DND-41 (cell line): ENCODE measurements around the gene SELENOP.
"Not testable (repeated sequence)": the region's sequence is repeated elsewhere in the genome, so short reads cannot be mapped to it uniquely, and the experiment has no call there.

Experiments used
- ATAC-seq: fragments of 200-7000 bp; cut with Tn5 transposase; 3 replicates; pipeline ENCODE4 v1.9.1; 2021; ENCODE audit warnings: low read depth; ENCODE audit not compliant: insufficient read depth
- DNase-seq: peaks from one replicate; pipeline ENCODE4 v3.0.0-alpha.2; 2020
- H2AFZ ChIP-seq: 2 replicates; pipeline ENCODE4 v1.6.0; 2012; ENCODE audit warnings: low read depth, low read length
- H3K27ac ChIP-seq: 2 replicates; pipeline ENCODE4 v1.5.1; 2012; ENCODE audit warnings: low read length, inconsistent platforms
- H3K27me3 ChIP-seq: fragments of 200-600 bp; sonication (generic); 2 replicates; pipeline ENCODE4 v1.6.0; 2012; ENCODE audit warnings: low read length, mild to moderate bottlenecking, inconsistent platforms; ENCODE audit not compliant: insufficient read depth, poor library complexity
- H3K36me3 ChIP-seq: 2 replicates; pipeline ENCODE4 v1.5.1; 2012; ENCODE audit warnings: low read length, inconsistent platforms; ENCODE audit not compliant: insufficient read depth
- H3K4me1 ChIP-seq: 2 replicates; pipeline ENCODE4 v1.5.1; 2012; ENCODE audit warnings: mild to moderate bottlenecking, low read length; ENCODE audit not compliant: insufficient read depth
- H3K4me2 ChIP-seq: 2 replicates; pipeline ENCODE4 v1.6.0; 2012; ENCODE audit warnings: mild to moderate bottlenecking, moderate library complexity, low read length, inconsistent platforms; ENCODE audit not compliant: insufficient read depth
- H3K4me3 ChIP-seq, 2 experiments: fragments of 200-600 bp in 1 of 2; shearing (Covaris generic) in 1 of 2; 2 replicates each; pipeline ENCODE4 v1.5.1; 2012 to 2016; ENCODE audit warnings: inconsistent platforms in 2 of 2, low read length in 2 of 2, mild to moderate bottlenecking in 2 of 2, low read depth in 1 of 2, moderate library complexity in 1 of 2
- H3K79me2 ChIP-seq: 2 replicates; pipeline ENCODE4 v1.6.0; 2012; ENCODE audit warnings: low read length, inconsistent platforms; ENCODE audit not compliant: insufficient read depth
- H3K9ac ChIP-seq: 2 replicates; pipeline ENCODE4 v1.6.0; 2012; ENCODE audit warnings: low read depth, mild to moderate bottlenecking, inconsistent platforms, low read length, moderate library complexity
- H3K9me3 ChIP-seq: 2 replicates; pipeline ENCODE4 v1.5.1; 2012; ENCODE audit warnings: low read length, moderate library complexity, mild to moderate bottlenecking, inconsistent platforms; ENCODE audit not compliant: insufficient read depth, severe bottlenecking
- H4K20me1 ChIP-seq: 2 replicates; pipeline ENCODE4 v1.6.0; 2012; ENCODE audit warnings: low read length; ENCODE audit not compliant: insufficient read depth
- EZH2 ChIP-seq: IDR thresholded peaks from 3 replicates; pipeline ENCODE4 v1.6.1; 2012; ENCODE audit warnings: borderline replicate concordance, low read depth, mild to moderate bottlenecking, moderate library complexity, low read length, inconsistent platforms; ENCODE audit not compliant: severe bottlenecking
- TF ChIP-seq, protein P1 (sequence below): IDR thresholded peaks from 2 replicates; pipeline ENCODE4 v1.5.1; 2012; ENCODE audit warnings: borderline replicate concordance, low read length, moderate library complexity, mild to moderate bottlenecking; ENCODE audit not compliant: poor library complexity, severe bottlenecking; ENCODE audit errors: extremely low read depth

The SELENOP gene

DNA sequence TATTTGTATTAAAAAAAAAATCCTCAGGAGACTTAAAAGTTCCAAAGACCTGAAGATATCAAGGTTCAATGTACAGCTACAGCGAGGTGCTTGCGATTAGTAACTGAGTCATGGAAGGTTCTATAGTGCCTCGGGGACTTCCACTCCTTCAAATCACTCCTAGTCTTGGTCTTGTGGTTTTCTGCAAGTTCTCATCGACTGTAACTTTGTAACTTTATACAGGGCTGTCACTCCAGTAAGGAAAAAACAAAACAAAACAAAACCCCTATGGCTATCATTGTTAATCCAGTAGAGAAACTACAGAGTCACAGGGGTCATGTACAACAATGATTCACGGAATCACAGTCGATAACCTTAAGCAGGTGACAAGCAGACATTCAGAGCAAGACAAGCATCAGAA is 39.8 kb upstream of the SELENOP start:
- no peak overlapping the region for H3K4me2 ChIP-seq
- no peak overlapping the region for H3K27ac ChIP-seq
- H3K4me3 ChIP-seq = no peak overlapping the region
- H3K4me1 ChIP-seq = no peaks in the 10 kb centered on the region
- no peaks in the 10 kb centered on the region for H3K36me3 ChIP-seq
- H3K9ac ChIP-seq = no peak overlapping the region
- no peak overlapping the region for H2AFZ ChIP-seq
- ATAC-seq (no peak), DNase-seq (no peak)
- peaks cover 9% of the 10 kb centered on the region for H3K27me3 ChIP-seq
- no peaks in the 10 kb centered on the region for H3K79me2 ChIP-seq
- TF ChIP-seq, protein P1, sequence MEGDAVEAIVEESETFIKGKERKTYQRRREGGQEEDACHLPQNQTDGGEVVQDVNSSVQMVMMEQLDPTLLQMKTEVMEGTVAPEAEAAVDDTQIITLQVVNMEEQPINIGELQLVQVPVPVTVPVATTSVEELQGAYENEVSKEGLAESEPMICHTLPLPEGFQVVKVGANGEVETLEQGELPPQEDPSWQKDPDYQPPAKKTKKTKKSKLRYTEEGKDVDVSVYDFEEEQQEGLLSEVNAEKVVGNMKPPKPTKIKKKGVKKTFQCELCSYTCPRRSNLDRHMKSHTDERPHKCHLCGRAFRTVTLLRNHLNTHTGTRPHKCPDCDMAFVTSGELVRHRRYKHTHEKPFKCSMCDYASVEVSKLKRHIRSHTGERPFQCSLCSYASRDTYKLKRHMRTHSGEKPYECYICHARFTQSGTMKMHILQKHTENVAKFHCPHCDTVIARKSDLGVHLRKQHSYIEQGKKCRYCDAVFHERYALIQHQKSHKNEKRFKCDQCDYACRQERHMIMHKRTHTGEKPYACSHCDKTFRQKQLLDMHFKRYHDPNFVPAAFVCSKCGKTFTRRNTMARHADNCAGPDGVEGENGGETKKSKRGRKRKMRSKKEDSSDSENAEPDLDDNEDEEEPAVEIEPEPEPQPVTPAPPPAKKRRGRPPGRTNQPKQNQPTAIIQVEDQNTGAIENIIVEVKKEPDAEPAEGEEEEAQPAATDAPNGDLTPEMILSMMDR = no peak
- no peak for TF ChIP-seq EZH2
- H3K9me3 ChIP-seq = no peaks in the 10 kb centered on the region
- no peaks in the 10 kb centered on the region for H4K20me1 ChIP-seq

DNA sequence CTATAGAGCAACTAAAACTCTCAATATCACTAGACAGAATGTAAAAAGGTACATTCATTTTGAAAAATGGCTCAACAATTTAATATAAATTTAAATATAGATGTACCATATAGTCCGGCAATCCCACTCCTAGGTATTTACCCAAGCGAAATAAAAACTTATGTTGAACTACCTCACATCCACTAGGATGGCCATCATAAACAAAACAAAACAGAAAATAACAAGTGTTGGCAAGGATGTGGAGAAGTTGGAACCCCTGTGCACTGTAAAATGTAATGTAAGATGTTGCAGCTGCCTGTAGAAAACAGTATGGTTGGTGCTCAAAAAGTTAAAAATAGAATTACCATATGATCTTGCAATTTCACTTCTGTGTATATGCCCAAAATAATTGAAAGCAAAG is 36.9 kb upstream of the SELENOP start:
- DNase-seq (no peak), ATAC-seq (no peak)
- Histone ChIP-seq H3K4me2 (no peak overlapping the region), H3K36me3 (no peaks in the 10 kb centered on the region), H4K20me1 (no peaks in the 10 kb centered on the region), H3K9me3 (no peaks in the 10 kb centered on the region), H3K79me2 (no peaks in the 10 kb centered on the region), H3K4me3 (no peak overlapping the region), H2AFZ (no peak overlapping the region), H3K4me1 (no peaks in the 10 kb centered on the region), H3K9ac (no peak overlapping the region), H3K27me3 (peaks cover 2% of the 10 kb centered on the region), H3K27ac (no peak overlapping the region)
- TF ChIP-seq, protein P1 = no peak
- no peak for TF ChIP-seq EZH2

- H3K4me1 ChIP-seq, ATAC-seq, H3K4me2 ChIP-seq, H3K36me3 ChIP-seq, H4K20me1 ChIP-seq, DNase-seq, H3K4me3 ChIP-seq, H3K27ac ChIP-seq, H3K27me3 ChIP-seq, H3K9ac ChIP-seq, H3K9me3 ChIP-seq, H2AFZ ChIP-seq, H3K79me2 ChIP-seq: not testable (repeated sequence)
Measured at GRCh38 chr5:42844408-42844807, 32.7 kb upstream of the SELENOP start.

DNA sequence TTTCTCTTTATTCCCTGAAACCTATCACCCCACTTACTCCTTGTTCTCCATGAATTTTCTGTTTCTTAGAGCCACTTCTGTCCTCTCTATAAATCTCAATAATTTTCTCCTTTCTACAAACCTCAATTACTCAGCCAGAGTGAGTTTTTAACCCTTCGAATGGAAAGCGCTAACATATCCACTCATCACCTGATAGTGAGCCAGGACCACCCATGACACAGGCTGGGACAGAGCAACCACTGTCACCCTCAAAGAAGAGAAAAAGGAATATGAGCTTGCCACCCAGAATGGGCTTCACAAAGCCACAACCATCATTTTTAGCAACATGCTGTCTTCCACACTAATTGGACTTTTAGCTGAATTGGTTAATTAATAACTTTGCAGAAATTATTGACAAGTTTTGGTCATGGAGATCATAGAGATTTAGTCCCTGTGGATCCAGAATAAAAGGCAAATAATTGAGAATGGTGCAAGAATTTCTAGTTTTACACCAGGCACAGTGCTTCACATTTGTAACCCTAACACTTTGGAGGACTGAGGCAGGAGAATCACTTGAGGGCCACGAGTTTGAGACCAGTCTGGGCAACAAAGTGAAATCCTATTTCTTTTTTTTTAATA is 32.1 kb upstream of the SELENOP start:
- no peaks in the 10 kb centered on the region for H3K9me3 ChIP-seq
- H3K79me2 ChIP-seq = no peaks in the 10 kb centered on the region
- H3K36me3 ChIP-seq = no peaks in the 10 kb centered on the region
- no peak overlapping the region for H3K4me2 ChIP-seq
- ATAC-seq (no peak), DNase-seq (no peak)
- H3K4me1 ChIP-seq = no peaks in the 10 kb centered on the region
- H3K27me3 ChIP-seq = peaks cover 6% of the 10 kb centered on the region
- no peaks in the 10 kb centered on the region for H4K20me1 ChIP-seq
- no peak overlapping the region for H3K4me3 ChIP-seq
- H2AFZ ChIP-seq = no peak overlapping the region
- TF ChIP-seq, protein P1 = no peak
- no peak for TF ChIP-seq EZH2
- H3K27ac ChIP-seq = no peak overlapping the region
- H3K9ac ChIP-seq = no peak overlapping the region
